HepG2 (cell line): ENCODE results near the gene COQ5. TPM values are rescaled to one million over a fixed set of nuclear protein-coding genes. Genes with fewer than 3 reads are reported as not detected.
A peak's percentile ranks its signal among the peaks of the same experiment; 100 is the strongest.

ENCODE experiments used
- AKNA ChIP-seq: sonication (generic); formaldehyde crosslinking; IDR thresholded peaks from 2 replicates; pipeline ENCODE4 v1.4.0; 2020; ENCODE audit warnings: missing genetic modification reagents, borderline replicate concordance
- ATRX ChIP-seq: sonication (generic); formaldehyde crosslinking; IDR thresholded peaks from 2 replicates; pipeline ENCODE4 v1.4.0; 2020; ENCODE audit warnings: missing genetic modification reagents, borderline replicate concordance
- CCAR2 ChIP-seq: fragments of 200-400 bp; formaldehyde crosslinking; optimal IDR thresholded peaks from 2 replicates; pipeline ENCODE3; 2018; ENCODE audit warnings: low read depth, mild to moderate bottlenecking, low read length, moderate library complexity
- CEBPB ChIP-seq: IDR thresholded peaks from 2 replicates; pipeline ENCODE4 v1.6.1; 2011; ENCODE audit warnings: low read depth, low read length, improper control_type of control experiment, borderline replicate concordance
- CEBPG ChIP-seq: IDR thresholded peaks from 2 replicates; pipeline ENCODE4 v1.6.1; 2016
- HOMEZ ChIP-seq: IDR thresholded peaks from 2 replicates; pipeline ENCODE4 v1.6.1; 2016; ENCODE audit warnings: low read depth
- PLRG1 ChIP-seq: fragments of 450-650 bp; conservative IDR thresholded peaks from 2 replicates; pipeline ENCODE4 v1.6.1; 2016
- PRMT3 ChIP-seq: sonication (generic); formaldehyde crosslinking; IDR thresholded peaks from 2 replicates; pipeline ENCODE4 v1.8.1; 2022; ENCODE audit warnings: low read depth, mild to moderate bottlenecking, moderate library complexity, missing genetic modification reagents, borderline replicate concordance
- RFX1 ChIP-seq: fragments of 450-650 bp; IDR thresholded peaks from 2 replicates; pipeline ENCODE4 v1.6.1; 2017
- ZBTB21 ChIP-seq: sonication (generic); formaldehyde crosslinking; IDR thresholded peaks from 2 replicates; pipeline ENCODE4 v1.4.0; 2020; ENCODE audit warnings: missing genetic modification reagents
- ZFX ChIP-seq: sonication (generic); formaldehyde crosslinking; IDR thresholded peaks from 2 replicates; pipeline ENCODE4 v1.4.0; 2020; ENCODE audit warnings: mild to moderate bottlenecking, low read depth, missing genetic modification reagents, moderate library complexity
- ZNF18 ChIP-seq: sonication (generic); formaldehyde crosslinking; IDR thresholded peaks from 2 replicates; pipeline ENCODE4 v1.8.0; 2022; ENCODE audit warnings: mild to moderate bottlenecking, missing genetic modification reagents; ENCODE audit not compliant: insufficient replicate concordance
- ZNF430 ChIP-seq: sonication (generic); formaldehyde crosslinking; IDR thresholded peaks from 2 replicates; pipeline ENCODE4 v1.9.0; 2021; ENCODE audit warnings: mild to moderate bottlenecking, missing genetic modification reagents
- ZNF616 ChIP-seq: sonication (generic); formaldehyde crosslinking; IDR thresholded peaks from 2 replicates; pipeline ENCODE4 v1.5.0; 2020; ENCODE audit warnings: low read depth, mild to moderate bottlenecking, missing genetic modification reagents
- ZNF749 ChIP-seq: sonication (generic); formaldehyde crosslinking; IDR thresholded peaks from 2 replicates; pipeline ENCODE4 v1.8.0; 2022; ENCODE audit warnings: mild to moderate bottlenecking, missing genetic modification reagents, moderate library complexity, borderline replicate concordance
- polyA plus RNA-seq, 8 experiments: library from polyadenylated mRNA; depleted of rRNA in 3 of 8; stranded (reverse) in 7 of 8; unstranded in 1 of 8; fragments of >200 nt; fragmentation: Illumina TruSeq in 4 of 8; extraction: Trizol in 4 of 8; gene quantifications; 2 replicates each; pipeline versions ENCODE4 v1.2.1 to v1.2.3, GENCODE V29; 2011 to 2016; ENCODE audit warnings: low read depth in 4 of 8, missing spikeins in 1 of 8, mixed read lengths in 1 of 8; ENCODE audit not compliant: insufficient read depth in 1 of 8
- total RNA-seq, 5 experiments: library from RNA; depleted of rRNA; stranded (reverse); fragments of >200 nt; fragmentation: Illumina TruSeq; extraction: Trizol; gene quantifications; 2 replicates each; pipeline ENCODE4 v1.2.3, GENCODE V29; 2016; ENCODE audit warnings: low read depth in 1 of 5
- TF ChIP-seq, protein P1 (sequence below): fragments of 450-650 bp; IDR thresholded peaks from 2 replicates; pipeline ENCODE4 v1.6.1; 2016
- TF ChIP-seq, protein P2 (sequence below): sonication (generic); formaldehyde crosslinking; IDR thresholded peaks from 2 replicates; pipeline ENCODE4 v1.9.0; 2021; ENCODE audit warnings: missing genetic modification reagents, borderline replicate concordance

Gene COQ5
- total and polyA plus RNA-seq, 2 of the 13 experiments (the other 11 are each of a cell fraction or from before 2014, with no cell fraction given), result 36.4 to 41.5 TPM

GRCh38 chr12:120495731-120496412 is 33.1 kb downstream of the COQ5 start, which contains the start of gene DYNLL1 (continued):
- no peak; the same call in 1 of the 2 replicates for TF ChIP-seq AKNA (CRISPR knock-in tag)
- no peak for TF ChIP-seq ZBTB21
- TF ChIP-seq ZFX (CRISPR knock-in tag), result peak; percentile 91
- TF ChIP-seq ZNF430 (CRISPR knock-in tag), result no peak
- no peak for TF ChIP-seq PLRG1
- TF ChIP-seq ZNF616 (CRISPR knock-in tag), result no peak
- no peak for TF ChIP-seq PRMT3 (CRISPR knock-in tag)
- TF ChIP-seq, protein P1, sequence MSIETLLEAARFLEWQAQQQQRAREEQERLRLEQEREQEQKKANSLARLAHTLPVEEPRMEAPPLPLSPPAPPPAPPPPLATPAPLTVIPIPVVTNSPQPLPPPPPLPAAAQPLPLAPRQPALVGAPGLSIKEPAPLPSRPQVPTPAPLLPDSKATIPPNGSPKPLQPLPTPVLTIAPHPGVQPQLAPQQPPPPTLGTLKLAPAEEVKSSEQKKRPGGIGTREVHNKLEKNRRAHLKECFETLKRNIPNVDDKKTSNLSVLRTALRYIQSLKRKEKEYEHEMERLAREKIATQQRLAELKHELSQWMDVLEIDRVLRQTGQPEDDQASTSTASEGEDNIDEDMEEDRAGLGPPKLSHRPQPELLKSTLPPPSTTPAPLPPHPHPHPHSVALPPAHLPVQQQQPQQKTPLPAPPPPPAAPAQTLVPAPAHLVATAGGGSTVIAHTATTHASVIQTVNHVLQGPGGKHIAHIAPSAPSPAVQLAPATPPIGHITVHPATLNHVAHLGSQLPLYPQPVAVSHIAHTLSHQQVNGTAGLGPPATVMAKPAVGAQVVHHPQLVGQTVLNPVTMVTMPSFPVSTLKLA, result peak; percentile 79
- no peak for TF ChIP-seq CEBPB
- peak; percentile 96 for TF ChIP-seq RFX1
- no peak; the same call in 1 of the 2 replicates for TF ChIP-seq ZNF749 (CRISPR knock-in tag)
- peak; percentile 63 for TF ChIP-seq ZNF18
- no peak for TF ChIP-seq HOMEZ
- TF ChIP-seq, protein P2, sequence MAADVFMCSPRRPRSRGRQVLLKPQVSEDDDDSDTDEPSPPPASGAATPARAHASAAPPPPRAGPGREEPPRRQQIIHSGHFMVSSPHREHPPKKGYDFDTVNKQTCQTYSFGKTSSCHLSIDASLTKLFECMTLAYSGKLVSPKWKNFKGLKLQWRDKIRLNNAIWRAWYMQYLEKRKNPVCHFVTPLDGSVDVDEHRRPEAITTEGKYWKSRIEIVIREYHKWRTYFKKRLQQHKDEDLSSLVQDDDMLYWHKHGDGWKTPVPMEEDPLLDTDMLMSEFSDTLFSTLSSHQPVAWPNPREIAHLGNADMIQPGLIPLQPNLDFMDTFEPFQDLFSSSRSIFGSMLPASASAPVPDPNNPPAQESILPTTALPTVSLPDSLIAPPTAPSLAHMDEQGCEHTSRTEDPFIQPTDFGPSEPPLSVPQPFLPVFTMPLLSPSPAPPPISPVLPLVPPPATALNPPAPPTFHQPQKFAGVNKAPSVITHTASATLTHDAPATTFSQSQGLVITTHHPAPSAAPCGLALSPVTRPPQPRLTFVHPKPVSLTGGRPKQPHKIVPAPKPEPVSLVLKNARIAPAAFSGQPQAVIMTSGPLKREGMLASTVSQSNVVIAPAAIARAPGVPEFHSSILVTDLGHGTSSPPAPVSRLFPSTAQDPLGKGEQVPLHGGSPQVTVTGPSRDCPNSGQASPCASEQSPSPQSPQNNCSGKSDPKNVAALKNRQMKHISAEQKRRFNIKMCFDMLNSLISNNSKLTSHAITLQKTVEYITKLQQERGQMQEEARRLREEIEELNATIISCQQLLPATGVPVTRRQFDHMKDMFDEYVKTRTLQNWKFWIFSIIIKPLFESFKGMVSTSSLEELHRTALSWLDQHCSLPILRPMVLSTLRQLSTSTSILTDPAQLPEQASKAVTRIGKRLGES, result no peak
- no peak for TF ChIP-seq CEBPG (CRISPR knock-in tag)
- no peak for TF ChIP-seq ATRX
- TF ChIP-seq CCAR2, result no peak
